ENCODE data around the gene CCDC74B.
"Not testable (repeated sequence)": the region's sequence is repeated elsewhere in the genome, so short reads cannot be mapped to it uniquely, and the experiment has no call there.

The CCDC74B gene

GRCh38 chr2:130150181-130151144, 5.6 kb upstream of the CCDC74B start:
- DNase-seq (ENCODE audit: low read depth), result no peak

DNA sequence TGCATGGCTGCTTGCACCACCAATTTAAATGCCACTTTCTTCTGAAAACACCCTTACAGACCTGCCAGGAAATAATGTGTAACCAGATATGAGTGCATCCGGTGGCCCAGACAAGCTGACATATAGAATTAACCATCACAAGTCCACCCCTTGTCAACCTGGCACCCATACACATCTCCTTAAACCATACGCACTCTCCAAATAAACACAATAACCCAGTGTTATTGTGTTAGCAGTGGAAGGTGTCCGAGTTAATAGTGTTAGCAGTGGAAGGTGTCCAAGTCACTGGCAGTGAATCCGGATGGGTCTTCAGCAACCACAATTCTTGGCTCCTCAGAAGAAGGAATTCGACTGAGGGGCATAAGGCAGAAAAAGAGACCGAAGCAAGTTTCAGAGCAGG, 3.6 kb upstream of the CCDC74B start:
- not testable (repeated sequence) for DNase-seq (ENCODE audit: low read depth)

GRCh38 chr2:130143266-130144039, 1.5 kb downstream of the CCDC74B start:
- not testable (repeated sequence) for DNase-seq (ENCODE audit: low read depth)

GRCh38 chr2:130142396-130143265, 2.3 kb downstream of the CCDC74B start:
- DNase-seq (ENCODE audit: low read depth), result not testable (repeated sequence)

GRCh38 chr2:130141645-130142370, 3.1 kb downstream of the CCDC74B start:
- not testable (repeated sequence) for DNase-seq (ENCODE audit: low read depth)

GRCh38 chr2:130141002-130141401, 3.9 kb downstream of the CCDC74B start:
- not testable (repeated sequence) for DNase-seq (ENCODE audit: low read depth)

DNA sequence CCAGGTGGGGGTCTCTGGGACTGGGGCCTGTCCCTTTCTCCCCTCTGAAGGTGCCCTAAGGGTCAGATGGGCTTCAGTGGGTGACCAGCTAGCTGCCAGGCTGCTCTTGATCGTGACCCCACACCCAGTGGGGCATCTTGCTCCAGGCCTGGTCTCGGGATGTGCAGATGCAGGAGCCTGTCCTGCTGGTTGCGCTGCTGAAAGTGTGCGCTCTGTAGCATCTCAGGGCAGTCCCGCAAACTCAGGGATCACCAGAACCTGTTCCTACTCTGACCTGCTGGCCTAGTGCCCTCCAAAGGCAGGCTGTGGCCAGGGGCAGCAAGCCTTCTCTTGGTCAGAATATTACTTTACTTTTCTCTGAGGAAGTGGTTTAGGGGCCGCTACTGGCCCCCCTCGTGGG, 4.4 kb downstream of the CCDC74B start:
- DNase-seq (ENCODE audit: low read depth), result not testable (repeated sequence)

DNA sequence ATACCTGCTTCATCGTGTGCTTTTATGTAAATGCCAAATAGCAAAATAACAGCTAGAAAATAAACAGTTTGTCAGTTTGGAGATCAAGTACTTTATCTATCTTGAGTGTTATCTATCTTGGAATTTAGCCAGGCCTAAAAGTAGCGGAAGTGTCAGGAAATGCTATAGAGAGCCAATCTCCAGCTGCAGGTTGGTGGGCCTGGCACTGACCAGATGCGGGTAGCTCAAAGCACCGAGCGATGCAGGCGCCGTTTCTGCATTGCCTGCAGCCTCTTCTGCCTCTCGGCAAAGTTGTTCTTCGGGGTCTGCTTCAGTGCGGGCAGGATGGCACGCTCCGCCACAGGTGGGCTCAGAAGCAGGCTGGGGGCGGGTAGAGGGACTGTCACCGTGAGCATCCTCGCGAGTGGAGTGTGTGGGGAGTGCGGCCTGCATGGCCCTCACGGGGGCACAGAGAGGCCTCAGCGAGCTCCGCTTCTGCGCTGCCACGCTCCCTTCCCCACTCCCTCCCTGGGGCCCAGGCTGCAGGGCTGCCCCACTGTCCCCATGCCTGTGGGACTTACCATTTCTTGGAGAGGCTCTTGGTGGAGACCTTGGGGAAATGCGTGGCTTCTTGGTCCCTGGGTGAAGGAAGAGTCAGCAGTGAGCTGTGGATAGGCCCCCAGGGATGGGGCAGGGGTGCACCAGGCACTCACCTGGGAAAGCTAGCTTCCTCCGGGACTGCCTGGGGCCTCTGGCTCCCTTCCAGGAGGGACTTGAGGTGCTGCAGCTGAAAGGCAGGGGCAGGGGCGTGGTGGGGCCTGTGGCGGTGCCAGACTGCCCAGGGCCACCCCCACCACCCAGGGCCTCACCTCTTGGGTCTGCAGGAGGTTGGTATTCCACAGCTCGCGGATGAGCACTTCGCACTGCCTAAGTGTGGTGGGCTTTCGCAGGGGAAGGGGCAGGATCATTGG, 5.3 kb downstream of the CCDC74B start:
- not testable (repeated sequence) for DNase-seq (ENCODE audit: low read depth)

DNA sequence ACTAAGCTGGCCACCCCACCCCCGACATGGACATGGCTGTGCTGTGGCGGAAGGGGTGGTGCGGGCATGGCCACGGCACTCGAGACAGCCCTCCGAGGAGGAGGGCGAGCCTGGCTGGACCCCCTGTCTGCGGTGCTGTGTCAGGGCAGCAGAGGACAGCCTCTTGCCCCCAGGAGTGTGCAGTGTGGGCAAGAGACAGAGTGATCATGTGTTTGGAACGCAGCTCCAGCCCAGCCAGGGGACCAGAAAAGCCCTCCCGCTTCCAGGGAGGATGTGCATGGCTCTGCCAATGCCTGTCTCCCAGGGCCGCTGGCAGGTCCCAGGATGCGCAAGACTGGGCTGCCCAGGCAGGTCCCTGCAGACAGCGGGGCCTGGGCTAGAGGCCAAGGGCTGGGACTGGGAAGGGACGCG, 6.1 kb downstream of the CCDC74B start:
- not testable (repeated sequence) for DNase-seq (ENCODE audit: low read depth)

DNA sequence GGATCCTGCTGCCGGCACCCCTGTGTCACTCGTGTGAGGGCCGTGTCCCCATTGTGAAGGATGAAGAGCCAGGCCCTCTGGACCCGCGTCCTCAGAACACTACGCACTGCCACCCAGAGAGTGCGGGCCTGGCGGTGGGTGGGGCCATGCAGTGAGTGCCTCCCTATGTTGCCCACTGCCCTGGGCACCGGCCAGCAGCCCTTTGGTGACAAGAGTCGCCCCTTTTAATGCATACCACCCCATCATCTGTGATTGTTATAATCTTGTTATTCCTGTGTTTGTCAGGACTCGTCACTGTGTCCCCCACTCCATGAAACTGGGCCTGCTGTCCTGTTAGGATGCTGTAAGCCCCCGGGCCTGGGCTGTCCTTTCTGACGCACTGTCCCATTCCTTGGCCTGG, 6.6 kb downstream of the CCDC74B start:
- DNase-seq (ENCODE audit: low read depth), result not testable (repeated sequence)

- DNase-seq (ENCODE audit: low read depth), result not testable (repeated sequence)
These were observed 7.8 kb downstream of the CCDC74B start for GRCh38 chr2:130137118-130137517.

DNA sequence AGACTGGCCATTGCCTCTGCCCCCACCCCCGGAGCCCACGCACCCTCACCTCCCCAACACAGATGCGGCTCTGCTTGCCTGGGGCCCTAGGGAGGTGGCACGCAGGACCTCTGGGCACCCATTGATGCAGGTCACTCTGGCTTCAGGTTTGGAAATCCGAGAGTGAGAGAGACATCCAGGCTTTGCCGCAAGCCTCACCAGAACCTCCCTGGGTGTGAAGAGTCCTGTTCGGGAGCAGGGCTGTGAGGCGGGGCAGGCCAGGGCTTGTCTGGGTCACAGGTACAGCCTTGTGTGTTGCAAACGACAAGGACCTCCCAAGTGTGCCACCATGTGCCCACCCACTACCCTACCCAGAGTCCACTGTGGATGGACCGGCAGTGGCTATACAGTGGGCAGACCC, 8.4 kb downstream of the CCDC74B start:
- DNase-seq (ENCODE audit: low read depth), result not testable (repeated sequence)

DNA sequence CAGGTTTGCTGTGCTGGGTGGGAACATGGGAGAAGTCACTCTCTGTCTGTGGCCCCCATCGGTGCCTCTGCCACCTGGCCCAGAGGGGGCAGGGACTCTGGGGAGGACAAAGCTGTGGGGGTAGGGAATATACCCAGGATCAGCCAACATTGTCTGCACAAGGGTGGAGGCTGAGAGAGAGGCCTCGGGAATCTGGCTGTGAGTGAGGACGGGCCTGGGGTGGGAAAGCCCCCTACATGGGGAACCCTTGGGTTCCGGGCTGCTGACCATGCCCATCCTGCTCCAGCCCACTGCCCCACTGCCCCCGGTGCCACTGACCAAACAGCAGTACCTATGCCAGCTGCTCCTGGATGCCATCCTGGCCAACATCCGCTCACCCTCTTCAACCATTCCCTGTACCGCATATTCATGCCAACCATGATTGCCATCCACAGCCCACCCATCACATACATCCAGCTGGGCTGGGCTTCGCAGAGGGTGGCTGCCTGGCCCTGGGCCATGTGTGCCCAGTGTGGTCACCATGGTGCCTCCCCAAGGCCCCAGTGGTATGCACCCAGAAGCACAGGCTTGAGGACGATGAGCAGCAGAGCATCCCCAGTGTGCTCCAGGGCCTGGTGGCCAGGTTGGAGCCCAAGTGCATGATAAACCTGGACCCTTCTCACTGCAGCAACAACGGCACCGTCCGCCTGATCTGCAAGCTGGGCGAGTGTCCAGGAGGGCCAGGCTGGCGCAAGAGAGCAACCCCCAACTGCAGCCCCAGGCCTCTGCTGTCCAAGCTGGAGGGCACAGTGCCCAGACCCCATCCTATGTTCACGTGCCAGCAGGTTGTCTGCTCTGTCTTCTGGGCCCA, 9.0 kb downstream of the CCDC74B start:
- no peak for DNase-seq (ENCODE audit: low read depth)

DNA sequence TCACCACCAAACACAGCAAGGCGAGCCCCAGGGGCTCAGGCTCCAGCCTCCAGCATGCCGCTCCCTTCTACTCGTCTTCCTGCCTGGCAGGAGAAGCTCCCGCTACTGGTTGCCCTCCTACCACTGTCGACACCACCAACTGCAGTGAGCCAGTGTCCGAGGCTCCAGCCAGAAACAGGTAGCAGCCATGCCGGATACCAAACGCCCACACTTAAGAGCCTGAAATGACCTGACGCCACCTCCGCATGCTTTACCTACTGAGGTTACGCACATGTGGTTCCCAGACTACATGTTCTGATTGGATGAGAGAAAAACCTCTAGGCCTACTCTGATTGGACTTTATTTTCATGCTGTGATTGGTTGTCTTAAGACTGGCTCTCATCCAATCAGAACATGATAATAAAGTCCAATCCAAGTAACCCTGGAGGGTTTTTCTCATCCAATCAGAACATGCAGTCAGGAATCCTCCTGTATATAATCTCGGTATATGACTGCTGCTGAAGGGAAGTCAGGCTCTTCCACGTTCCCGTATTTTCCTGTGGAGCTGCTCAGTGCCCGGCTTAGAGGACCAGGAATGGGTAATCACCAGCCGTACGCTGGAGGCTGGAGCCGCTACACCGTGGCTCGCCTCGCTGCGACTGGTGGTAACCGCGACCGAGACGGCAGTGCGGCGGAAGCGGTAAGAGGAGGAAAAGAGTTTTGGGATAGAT, 15.6 kb downstream of the CCDC74B start, which contains the start of gene POTEF:
Gene POTEF (minus strand): TSS at position 103 of the 710 bp plus-strand sequence. CDS start 8,707 bp downstream, outside the sequence.
- DNase-seq (ENCODE audit: low read depth), result not testable (repeated sequence)

- not testable (repeated sequence) for DNase-seq (ENCODE audit: low read depth)
These were observed 16.4 kb downstream of the CCDC74B start for GRCh38 chr2:130128464-130128863.

GRCh38 chr2:130127726-130128125, 17.2 kb downstream of the CCDC74B start:
- not testable (repeated sequence) for DNase-seq (ENCODE audit: low read depth)

DNA sequence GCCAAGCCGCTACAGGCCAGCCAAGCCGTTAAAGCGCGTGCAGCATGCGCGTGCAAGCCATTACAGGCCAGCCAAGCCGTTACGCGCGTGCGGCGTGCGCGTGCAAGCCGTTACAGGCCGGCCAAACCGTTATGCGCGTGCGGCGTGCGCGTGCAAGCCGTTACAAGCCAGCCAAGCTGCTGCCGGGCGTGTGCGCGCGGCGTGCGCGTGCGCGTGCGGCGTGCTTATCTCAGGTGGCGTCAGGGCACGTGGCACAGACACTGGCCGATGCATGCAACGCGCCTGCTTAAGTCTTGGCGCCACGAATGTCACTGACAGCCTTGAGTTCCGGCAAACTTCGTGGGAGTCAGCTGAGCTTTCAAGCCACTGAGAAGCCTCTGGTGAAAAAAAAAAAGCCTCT, 24.0 kb downstream of the CCDC74B start:
- DNase-seq (ENCODE audit: low read depth), result not testable (repeated sequence)

Data from CMK (cell line).